GM18502 (cell line): Measurements from ENCODE around the gene DNMT3B.
"Not testable (repeated sequence)": the region's sequence is repeated elsewhere in the genome, so short reads cannot be mapped to it uniquely, and the experiment has no call there.

ENCODE experiments used
- ATAC-seq: cut with Tn5 transposase; IDR thresholded peaks from one replicate; pipeline ENCODE4 v1.9.1; 2021; ENCODE audit warnings: mild to moderate bottlenecking; ENCODE audit not compliant: unreplicated experiment, poor library complexity

Gene DNMT3B

DNA sequence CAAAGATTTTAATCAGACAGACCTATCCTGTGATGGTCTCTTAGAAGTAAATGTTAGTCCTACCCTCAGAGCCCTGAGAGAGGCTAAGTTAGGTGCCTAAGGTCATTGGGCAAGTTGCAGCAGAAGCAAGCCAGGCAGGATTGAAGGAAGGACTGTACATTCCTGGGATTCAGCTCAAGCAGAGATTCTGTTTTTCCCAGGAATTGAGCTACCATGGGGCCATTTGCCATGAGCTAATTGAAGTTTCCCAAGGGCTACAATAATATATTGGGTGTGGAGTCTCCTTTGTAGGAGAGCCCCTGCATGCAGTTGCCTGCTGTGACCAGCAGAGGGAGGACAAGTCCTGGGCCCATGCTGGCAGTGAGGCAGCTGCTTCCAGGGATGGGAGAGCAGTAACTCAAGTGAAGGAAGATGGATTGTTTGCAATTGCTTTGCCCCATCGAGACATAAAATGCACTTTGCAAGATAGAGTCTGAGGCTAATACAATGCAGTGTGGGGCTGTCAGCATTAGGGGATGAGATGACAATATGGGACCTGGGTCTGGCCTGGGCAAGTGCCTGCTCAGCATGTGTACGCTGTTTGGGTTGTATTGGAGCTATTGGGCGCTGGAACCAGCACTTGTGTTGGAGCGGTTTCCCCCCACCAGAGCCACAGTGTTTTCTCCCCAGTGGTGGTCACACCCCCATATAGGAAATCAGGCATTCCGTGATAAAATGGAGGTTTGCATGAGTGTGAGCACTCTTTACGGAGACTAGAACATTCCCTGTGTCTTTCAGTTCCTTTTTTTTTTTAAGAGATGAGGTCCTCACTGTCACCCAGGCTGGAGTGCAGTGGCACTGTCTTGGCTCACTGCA, 27.9 kb downstream of the DNMT3B start:
- ATAC-seq: peak; percentile 60

DNA sequence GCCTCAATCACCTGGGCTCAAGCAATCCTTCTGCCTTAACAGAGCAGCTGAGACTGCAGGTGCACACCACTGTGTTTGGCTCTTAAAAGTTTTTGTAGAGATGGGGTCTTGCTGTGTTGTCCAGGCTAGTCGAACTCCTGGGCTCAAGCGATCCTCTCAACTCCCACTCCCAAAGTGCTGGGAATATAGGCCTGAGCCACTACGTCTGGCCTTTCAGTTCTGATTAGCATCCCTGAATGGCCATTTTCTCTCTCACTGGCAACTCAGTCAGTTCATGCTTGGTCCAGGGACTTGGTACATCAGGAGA, 28.5 kb downstream of the DNMT3B start:
- no peak for ATAC-seq

DNA sequence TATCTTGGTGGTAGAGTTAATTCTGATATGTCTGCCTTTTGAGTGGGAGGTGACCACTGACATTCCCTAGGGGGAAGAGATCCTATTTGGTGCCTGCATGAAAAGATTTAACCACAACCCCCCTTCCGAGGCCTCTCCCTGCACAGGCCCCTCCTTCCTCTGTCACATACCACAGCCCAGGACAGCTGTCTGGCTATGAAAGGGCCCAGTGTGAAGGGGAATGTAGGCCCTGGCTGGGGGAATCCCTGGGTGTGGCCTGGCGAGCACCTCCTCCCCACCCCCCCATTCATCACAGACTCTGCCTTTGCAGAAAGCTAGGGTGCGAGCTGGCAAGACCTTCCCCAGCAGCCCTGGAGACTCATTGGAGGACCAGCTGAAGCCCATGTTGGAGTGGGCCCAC, 30.1 kb downstream of the DNMT3B start:
- peak; percentile 74 for ATAC-seq

DNA sequence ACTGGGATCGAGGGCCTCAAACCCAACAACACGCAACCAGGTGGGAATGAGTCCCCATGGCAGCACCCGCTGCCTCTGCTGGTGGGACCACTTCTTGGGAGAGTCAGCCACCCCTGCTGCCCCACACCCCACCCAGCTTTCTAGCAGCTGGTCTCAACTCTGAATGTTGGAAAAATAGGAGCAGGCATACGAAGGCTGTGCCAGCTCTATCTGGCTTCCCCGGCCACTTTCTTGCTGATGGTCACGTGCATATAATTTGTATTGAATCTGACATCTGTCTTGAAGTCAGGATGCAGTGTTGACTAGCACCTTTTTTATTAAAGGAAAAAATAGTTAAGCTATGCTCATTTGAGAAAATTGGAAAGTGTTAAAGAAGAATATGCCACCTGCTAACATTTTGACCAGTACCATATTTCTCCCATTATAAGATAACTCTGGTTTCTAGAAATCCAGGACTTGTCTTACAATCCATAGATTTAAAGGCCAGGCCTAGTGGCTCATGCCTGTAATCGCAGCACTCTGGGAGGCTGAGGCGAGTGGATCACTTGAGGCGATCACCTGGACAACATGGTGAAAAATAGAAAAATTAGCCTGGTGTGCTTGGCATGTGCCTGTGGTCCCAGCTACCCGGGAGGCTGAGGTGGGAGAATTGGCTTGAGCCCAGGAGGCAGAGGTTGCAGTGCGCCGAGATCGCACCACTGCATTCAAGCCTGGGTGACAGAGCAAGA, 30.7 kb downstream of the DNMT3B start:
- no peak for ATAC-seq

DNA sequence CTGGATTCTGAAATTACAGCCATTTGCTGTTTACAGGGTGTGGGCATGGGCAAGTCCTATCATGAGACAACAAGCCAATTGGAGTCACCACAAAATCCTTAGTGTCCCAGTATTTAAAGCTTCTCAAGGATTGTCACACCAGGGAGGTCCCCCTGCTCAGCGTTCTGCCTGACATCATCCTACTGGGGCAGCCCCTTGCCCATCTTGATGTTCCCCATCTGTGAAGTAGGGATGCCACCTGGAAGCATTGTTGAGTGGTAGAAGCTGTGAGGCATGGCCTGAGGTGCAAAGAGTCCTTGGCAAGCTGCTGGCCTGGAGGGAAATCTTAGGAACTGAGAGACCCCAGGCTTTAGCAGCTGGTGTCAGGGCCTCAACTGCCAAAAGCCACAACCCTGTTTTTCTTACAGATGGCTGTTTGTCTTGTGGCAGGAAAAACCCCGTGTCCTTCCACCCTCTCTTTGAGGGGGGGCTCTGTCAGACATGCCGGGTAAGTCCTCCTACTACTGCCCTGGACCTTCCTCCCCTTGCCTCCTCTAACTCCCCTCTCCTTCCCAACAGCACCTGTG, 34.3 kb downstream of the DNMT3B start:
- ATAC-seq: no peak

DNA sequence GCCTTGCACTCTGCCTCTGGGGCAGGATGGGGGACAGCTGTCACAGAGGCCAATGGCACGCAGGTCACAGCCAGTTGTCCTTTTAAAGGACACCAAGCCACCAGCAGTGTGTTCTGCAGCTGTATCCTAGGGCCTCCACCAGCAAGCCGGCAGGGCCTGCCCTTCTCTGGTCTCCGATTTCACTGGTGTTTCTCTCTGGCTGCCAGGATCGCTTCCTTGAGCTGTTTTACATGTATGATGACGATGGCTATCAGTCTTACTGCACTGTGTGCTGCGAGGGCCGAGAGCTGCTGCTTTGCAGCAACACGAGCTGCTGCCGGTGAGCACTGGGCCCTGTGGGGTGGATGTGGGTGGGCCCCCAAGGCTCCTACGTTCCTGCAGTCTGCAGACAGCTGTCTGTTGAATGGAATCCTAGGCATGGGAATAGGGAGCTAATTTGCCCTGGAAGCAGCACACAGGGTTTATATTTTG, 34.8 kb downstream of the DNMT3B start:
- ATAC-seq: no peak

DNA sequence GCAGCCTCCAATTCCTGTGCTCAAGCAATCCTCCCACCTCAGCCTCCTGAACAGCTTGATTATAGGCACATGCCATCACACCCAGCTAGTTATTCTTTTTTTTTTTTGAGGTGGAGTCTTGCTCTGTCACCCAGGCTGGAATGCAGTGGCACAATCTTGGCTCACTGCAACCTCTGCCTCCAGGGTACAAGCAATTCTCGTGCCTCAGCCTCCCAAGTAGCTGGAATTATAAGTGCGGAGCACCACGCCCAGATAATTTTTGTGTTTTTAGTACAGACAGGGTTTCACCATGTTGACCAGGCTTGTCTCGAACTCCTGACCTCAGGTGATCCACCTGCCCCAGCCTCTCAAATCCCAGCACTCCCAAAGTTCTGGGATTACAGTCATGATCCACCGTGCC, 35.4 kb downstream of the DNMT3B start:
- ATAC-seq: not testable (repeated sequence)

DNA sequence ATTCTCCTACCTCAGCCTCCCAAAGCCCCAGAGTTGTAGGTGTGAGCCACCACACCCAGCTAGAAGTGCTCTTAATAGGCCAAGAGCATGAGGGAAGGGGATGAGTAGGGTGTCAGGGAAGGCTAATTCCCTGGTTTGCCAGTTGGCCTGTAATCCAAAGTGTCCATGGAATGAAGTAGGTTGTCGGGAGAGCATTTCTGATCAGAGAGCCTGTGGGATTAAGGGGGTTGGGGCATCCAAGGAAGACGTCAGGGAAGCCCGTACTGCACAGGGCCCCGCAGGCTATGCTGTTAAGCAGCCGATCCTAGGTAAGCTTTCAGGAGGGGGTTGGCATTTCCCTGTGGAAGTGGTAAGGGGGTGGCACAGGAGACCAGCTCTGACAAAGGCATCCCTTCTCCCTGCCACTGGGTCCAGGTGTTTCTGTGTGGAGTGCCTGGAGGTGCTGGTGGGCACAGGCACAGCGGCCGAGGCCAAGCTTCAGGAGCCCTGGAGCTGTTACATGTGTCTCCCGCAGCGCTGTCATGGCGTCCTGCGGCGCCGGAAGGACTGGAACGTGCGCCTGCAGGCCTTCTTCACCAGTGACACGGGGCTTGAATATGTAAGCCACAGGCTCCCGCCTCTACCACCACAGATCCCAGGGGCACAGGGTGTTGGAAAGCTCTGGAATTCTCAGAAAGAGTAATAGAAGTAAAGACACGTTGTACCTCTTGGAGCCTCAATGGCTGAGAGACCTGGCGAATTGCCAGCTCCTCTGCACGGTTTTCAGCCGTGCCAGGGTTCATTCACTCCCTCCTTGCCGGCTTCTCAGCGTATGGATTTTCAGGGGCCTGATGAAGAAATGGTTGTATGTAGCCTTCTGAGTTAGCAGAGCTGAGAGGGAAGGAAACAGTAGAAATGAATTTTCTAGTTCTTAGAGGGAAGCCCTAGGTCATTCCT, 36.1 kb downstream of the DNMT3B start:
- ATAC-seq: no peak

DNA sequence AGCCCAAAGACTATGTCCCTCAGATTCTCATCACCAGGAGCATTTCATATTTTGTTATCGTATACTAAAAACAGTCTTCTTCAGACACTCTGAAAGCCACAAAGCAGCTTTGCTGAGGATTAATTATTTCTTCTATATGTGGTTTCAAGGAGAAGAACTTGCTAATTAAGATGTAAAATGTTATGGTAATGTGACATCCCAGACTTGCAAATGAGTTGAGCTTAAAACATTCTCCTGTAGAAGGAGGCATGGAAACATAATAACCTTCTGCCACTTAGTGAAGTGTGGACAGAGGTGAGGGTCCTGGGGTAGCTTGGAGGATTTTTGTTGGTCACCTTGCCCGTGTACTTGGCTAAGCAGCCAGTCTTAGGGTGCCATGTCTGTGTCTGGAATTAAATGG, 40.9 kb downstream of the DNMT3B start:
- ATAC-seq: no peak

DNA sequence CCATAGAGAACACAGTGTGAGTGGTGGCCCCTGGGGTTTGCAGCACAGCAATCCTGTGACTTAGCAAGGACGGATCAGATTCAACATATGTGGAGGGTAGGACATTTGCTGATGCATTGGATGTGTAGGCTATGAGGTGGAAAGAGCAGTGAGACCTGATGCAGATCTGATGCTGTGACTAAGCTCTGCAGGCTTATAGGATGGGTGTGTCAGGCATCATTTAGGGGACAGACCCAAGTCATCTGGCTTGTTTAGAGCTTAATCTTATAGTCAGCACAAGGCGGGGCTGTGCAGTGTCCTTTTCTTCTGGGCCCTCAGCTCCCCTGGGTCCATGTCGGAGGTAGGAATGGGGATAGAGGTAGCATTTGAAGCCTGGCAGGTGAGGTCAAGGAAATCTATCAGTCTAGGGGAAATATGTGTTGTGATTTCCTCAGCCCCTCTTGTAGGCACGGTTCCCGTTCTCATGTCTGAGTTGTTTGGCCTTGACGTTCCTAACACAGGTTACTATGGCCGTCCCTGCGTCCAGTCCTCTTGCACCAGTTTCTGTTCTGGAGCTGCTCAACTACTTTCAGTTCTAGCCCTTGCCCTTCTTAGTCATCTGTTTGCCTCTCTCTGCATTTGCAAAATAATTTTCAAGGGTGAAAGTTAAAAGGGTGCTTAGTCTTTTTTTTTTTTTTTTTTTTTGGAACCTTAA, 42.0 kb downstream of the DNMT3B start:
- no peak for ATAC-seq

DNA sequence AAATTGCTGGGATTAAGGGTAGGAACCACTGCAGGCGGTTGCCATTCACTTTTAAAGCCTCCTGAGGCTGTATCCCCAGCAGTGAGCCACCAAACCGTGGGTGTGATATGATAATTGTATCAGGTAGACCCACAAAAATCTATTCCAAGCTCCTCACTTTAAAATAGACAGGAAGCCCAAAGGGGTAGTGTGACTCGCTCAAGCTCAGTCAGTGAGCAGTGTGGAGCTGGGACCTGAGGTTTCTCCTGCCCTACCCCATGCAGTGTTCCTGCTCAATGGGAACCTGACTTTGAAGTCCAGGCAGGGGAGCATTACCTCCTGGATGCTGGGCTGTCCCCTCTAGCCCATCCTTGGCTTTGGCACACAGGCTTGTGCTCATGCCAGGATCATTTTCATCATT, 42.6 kb downstream of the DNMT3B start:
- no peak for ATAC-seq

DNA sequence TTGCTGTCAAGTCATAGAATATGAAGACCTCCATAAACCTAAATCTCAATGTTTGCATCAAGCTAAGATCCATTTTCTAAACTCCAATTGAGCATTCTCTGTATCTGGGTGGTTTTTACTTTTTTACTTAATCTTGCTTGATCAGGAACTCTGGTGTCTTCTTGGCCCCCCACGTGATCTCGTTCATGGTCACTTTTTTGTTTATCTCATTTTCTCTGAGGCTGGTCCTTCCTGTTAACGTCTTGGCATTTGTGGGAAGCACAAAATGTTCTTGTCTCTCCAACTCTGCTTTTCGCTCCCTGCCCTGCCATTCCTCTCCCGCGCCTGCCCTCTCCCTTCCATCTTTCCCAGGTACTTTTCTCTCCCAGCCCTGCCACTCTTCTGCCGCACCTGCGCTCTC, 43.5 kb downstream of the DNMT3B start:
- ATAC-seq: no peak

DNA sequence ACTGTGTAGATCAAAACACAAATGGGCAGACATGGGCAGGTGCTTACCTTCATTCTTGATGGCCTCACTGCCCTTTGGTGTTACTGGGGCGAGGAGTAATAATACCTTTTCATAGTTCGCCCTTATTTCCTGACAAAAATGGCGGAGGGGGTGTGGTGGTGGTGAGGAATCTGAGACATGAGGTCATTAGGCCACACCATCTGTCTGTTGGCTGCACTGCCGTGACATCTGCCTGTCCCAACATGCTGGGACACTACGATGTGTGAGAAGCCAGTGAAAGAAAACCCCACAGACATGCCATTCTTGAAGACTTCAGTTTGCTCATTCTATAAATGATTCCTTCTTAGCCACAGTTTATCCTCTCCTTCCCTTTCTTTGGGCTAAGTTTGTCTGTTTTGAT, 44.2 kb downstream of the DNMT3B start:
- no peak for ATAC-seq

DNA sequence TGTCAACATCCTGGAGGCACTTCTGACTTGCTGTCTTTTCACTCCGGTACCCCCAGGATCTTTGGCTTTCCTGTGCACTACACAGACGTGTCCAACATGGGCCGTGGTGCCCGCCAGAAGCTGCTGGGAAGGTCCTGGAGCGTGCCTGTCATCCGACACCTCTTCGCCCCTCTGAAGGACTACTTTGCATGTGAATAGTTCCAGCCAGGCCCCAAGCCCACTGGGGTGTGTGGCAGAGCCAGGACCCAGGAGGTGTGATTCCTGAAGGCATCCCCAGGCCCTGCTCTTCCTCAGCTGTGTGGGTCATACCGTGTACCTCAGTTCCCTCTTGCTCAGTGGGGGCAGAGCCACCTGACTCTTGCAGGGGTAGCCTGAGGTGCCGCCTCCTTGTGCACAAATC, 45.5 kb downstream of the DNMT3B start:
- ATAC-seq: no peak

DNA sequence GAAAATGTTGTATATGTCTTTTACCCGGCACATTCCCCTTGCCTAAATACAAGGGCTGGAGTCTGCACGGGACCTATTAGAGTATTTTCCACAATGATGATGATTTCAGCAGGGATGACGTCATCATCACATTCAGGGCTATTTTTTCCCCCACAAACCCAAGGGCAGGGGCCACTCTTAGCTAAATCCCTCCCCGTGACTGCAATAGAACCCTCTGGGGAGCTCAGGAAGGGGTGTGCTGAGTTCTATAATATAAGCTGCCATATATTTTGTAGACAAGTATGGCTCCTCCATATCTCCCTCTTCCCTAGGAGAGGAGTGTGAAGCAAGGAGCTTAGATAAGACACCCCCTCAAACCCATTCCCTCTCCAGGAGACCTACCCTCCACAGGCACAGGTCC, 46.3 kb downstream of the DNMT3B start:
- ATAC-seq: no peak

DNA sequence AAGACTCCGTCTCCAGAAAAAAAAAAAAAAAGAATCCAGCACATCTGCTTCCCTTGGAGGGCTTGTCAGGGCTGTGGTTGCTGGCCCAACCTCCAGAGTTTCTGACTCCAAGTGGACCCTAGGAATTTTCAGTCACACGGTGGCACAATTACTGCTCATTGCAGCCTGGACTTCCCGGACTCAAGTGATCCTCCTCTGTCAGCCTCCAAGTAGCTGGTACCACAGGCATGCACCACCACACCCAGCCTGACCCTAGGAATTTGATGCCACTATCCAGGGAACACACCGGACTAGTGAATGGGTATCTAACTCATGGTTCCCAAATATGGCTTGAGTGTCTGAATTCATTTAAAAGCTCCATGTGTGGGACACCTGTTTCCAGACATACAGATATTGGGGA, 47.7 kb downstream of the DNMT3B start:
- ATAC-seq: no peak

DNA sequence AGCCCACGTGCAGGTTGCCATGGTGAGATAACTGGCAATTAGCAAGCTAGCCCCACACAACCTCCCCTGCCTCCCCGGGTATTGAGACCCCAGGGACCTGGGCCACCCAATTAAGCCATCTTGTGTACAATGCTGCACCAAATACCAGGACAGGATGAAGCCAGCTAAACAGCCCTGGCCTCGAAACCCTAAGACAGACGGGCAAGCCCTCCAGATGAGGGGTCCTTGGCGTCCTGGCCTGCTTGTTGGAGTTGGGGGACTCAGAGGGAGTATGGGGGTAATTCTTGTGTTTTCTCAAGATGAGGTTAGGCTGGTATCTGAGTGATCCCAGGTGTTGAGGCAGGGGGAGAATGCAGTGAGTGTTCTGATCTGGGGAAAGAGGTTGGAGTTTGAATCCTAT, 48.8 kb downstream of the DNMT3B start:
- ATAC-seq: no peak

DNA sequence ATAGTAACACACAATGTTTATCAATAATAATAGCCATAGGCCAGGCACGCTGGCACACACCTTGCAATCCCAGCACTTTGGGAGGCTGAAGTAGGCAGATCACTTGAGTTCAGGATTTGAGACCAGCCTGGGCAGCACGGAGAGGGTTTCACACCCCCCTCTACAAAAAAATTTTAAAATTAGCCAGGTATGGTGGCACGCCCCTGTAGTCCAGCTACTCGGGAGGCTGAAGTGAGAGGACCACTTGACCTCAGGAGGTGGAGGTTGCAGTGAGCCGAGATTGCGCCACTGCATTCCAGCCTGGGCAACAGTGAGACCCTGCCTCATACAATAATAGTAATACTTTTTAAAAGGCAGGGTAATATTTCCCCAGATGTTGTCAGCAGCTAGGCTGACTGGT, 49.7 kb downstream of the DNMT3B start:
- ATAC-seq: no peak

DNA sequence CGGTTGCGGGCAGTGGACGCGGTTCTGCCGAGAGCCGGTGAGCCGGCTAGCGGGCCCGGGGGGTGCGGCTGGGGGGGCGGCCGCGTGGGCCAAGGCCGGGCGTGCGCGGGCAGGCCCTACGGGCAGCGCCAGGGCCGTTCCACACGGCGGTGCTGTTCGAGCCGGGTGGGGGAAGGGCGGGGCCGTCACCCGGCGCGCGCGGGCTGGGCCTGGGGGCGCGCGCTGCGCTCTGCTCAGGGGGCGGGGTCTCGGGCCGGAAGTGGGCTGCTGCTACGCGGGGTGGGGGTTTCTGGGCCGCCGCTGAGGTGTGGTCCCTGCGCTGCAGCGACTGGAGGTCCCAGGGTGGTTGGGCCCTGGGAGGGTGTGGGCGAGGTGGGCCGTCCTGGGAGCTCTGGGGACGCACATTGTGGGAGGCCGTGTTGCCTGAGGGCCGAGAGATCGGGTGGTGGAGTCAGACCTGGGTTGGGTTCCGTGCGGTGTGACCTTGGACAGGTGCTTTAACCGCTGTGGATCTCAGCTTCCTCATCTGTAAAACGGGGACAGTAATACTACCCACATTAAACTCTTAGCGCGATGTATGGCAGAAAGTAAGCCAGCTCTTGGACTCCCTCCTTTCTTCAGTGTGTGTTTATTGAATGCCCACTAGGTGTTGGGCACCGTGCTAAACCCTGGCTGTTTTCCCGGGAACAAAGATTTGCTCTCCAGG, 58.0 kb downstream of the DNMT3B start:
- peak; percentile 67 for ATAC-seq
